Measurements from ENCODE around the gene NRF1. TPM values are rescaled to one million over a fixed set of nuclear protein-coding genes. Genes with fewer than 3 reads are reported as not detected.

Gene NRF1
- total and polyA plus RNA-seq, 2 of the 8 experiments (the other 6 are each of a cell fraction or from before 2014, with no cell fraction given), result 18.2 to 21.4 TPM

GRCh38 chr7:129750501-129750900, 139.0 kb downstream of the NRF1 start (continued):
- TF ChIP-seq EP300 (IDR thresholded peaks at IDR 0.05; ENCODE audit: borderline replicate concordance in 1 of 2, low read depth in 2 of 2, low read length in 2 of 2) (no peak), TCF12 (IDR thresholded peaks at IDR 0.05; ENCODE audit: low read depth, low read length) (no peak), KDM1A (IDR thresholded peaks at IDR 0.05; ENCODE audit: borderline replicate concordance, low read length) (no peak), CHD7 (IDR thresholded peaks at IDR 0.05; ENCODE audit: insufficient replicate concordance, low read length) (no peak), TAF7 (optimal IDR thresholded peaks at IDR 0.05; ENCODE audit: borderline replicate concordance, low read depth, low read length) (no peak), SIX5 (IDR thresholded peaks at IDR 0.05; ENCODE audit: low read depth, low read length) (no peak)
